Muscle layer of colon (tissue), 2 donors: ENCODE measurements around the gene COX7C.

Source experiments
- H3K27ac ChIP-seq: one replicate; pipeline ENCODE4 v1.7.0; 2013; ENCODE audit warnings: low read depth, mild to moderate bottlenecking, low read length, moderate library complexity
- H3K27me3 ChIP-seq, 2 donors: one replicate each; pipeline ENCODE4 v1.7.0; 2013; ENCODE audit warnings: low read length in 2 of 2, mild to moderate bottlenecking in 2 of 2; ENCODE audit not compliant: insufficient read depth in 2 of 2, control insufficient read depth in 1 of 2
- H3K36me3 ChIP-seq: one replicate; pipeline ENCODE4 v1.7.0; 2013; ENCODE audit warnings: mild to moderate bottlenecking, low read length; ENCODE audit not compliant: insufficient read depth
- H3K4me1 ChIP-seq: one replicate; pipeline ENCODE4 v1.7.0; 2013; ENCODE audit warnings: mild to moderate bottlenecking, low read length; ENCODE audit not compliant: insufficient read depth
- H3K4me3 ChIP-seq, 2 donors: one replicate each; pipeline ENCODE4 v1.7.0; 2013; ENCODE audit warnings: low read length in 2 of 2, low read depth in 1 of 2, mild to moderate bottlenecking in 1 of 2, moderate library complexity in 1 of 2
- H3K9ac ChIP-seq: one replicate; pipeline ENCODE4 v1.7.0; 2013; ENCODE audit warnings: low read length
- H3K9me3 ChIP-seq: one replicate; pipeline ENCODE4 v1.7.0; 2013; ENCODE audit warnings: mild to moderate bottlenecking, low read length
- donor health status: abdominal sarcoma.
- donor health status: Adenocarcinoma of cecum.

The COX7C gene

GRCh38 chr5:86665984-86666760 is 48.4 kb downstream of the COX7C start:
- Histone ChIP-seq H3K4me3 (no peak overlapping the region), H3K4me1 (no peaks in the 10 kb centered on the region), H3K27ac (no peak overlapping the region), H3K9me3 (no peaks in the 10 kb centered on the region), H3K36me3 (no peaks in the 10 kb centered on the region), H3K9ac (no peak overlapping the region), H3K27me3 (no peaks in the 10 kb centered on the region)

GRCh38 chr5:86666981-86667380 is 49.2 kb downstream of the COX7C start:
- no peak overlapping the region for H3K4me3 ChIP-seq
- no peaks in the 10 kb centered on the region for H3K9me3 ChIP-seq
- H3K4me1 ChIP-seq, result no peaks in the 10 kb centered on the region
- no peak overlapping the region for H3K27ac ChIP-seq
- H3K27me3 ChIP-seq, result no peaks in the 10 kb centered on the region
- no peaks in the 10 kb centered on the region for H3K36me3 ChIP-seq
- H3K9ac ChIP-seq, result no peak overlapping the region
